GM10847 (cell line): ENCODE data around the gene EFEMP2.

ENCODE experiments used
- POLR2A ChIP-seq: IDR thresholded peaks from 2 replicates; pipeline ENCODE4 v1.6.1; 2011; ENCODE audit not compliant: insufficient read length; ENCODE audit errors: extremely low read depth

EFEMP2 gene

GRCh38 chr11:65892661-65893317, 20.2 kb upstream of the EFEMP2 start:
- no peak for TF ChIP-seq POLR2A

GRCh38 chr11:65891219-65892136, 18.9 kb upstream of the EFEMP2 start:
- no peak for TF ChIP-seq POLR2A

GRCh38 chr11:65890324-65891218, 18.0 kb upstream of the EFEMP2 start, which contains the start of gene CCDC85B:
CCDC85B (plus strand) TSS chr11:65890673; CDS start chr11:65890784, 111 bp downstream.
- TF ChIP-seq POLR2A = peak; percentile 99

DNA sequence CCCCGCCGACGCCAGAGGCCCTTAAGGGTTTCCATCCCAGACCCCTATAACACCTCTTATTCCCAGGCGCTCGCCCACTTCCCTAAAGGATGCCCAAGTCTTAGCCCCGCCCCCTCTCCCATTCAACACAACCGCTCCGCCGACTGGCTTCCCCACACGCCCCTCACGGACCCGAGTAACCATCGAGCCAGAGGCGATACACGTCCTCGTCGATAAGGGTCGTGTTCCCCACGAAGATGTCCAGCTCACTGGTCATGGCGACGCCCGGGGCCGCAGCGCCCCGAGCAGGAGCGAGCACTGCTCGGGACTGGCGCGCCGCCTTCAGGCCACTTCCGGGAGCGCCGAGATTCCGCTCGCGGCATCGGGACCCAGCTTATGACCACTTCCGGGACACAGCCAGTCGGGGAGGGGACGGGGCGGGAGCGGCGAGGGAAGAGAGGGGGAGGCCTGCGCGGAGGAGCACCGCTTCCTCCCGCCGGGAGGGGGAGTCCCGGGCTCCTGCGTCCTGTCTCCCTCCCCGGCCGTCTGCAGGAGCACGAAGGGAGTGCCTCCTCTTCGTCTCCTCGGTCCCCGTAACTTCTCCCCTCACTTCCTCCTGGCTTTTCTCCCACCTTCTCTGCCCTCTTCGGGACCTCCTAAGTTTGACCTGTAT, 15.7 kb upstream of the EFEMP2 start, which contains the start of gene FIBP:
FIBP (minus strand) TSS at position 309 of the 652 bp plus-strand sequence; CDS start at position 256, 53 bp downstream.
- peak; percentile 90 for TF ChIP-seq POLR2A

DNA sequence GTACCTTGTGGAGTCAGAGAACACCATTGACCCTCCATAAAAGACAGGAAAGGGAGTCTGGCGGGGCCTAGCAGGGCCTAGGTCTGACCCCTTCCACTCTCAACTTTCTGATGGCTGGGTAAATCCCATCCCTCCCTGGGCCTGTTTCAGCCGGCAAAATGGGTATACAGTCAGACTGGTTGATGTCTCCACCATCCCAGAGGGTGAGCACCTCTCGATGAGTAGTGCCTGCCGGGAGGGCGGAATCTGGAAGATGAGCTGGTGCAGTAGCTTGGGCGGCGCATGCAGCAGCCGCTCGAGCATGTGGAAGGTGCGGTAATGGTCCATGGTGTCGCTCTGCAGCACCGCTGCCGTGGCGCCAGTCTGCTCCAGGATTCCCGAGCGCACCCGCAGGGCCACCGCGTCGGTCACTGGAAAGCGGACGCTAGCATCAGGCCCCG, 15.1 kb upstream of the EFEMP2 start:
- TF ChIP-seq POLR2A = no peak

- no peak for TF ChIP-seq POLR2A
These were observed 14.5 kb upstream of the EFEMP2 start for GRCh38 chr11:65886826-65887722.

DNA sequence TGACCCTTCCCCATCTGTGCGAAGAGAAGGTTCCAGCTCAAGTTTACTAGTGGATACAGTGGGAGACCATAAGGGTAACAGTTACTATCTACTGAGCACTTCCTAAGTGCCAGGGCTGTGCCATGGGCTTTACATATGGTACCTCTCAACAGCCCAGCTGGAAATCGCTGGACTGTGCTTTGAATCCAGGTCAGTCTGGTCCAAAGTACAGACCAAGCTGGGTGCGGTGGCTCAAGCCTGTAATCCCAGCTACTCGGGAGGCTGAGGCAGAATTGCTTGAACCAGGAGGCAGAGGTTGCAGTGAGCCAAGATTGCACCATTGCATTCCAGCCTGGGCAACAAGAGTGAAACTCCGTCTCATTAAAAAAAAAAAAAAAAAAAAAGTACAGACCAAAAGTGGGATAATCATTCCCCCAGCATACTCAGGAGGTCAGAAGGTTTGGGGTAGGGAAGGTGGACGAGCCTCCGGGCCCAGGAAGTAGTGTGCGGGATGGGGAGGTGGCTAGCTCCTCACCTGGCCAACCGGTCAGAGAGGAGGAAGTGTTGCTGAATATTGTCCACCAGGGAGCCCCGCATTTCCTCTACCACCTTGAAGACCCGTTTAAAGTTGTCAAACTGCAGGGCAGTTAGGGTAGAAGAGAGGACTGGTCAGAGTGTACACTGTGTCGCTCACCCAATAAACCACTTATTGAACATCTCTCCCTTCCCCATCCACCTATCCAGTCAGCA, 13.4 kb upstream of the EFEMP2 start:
- TF ChIP-seq POLR2A = no peak

DNA sequence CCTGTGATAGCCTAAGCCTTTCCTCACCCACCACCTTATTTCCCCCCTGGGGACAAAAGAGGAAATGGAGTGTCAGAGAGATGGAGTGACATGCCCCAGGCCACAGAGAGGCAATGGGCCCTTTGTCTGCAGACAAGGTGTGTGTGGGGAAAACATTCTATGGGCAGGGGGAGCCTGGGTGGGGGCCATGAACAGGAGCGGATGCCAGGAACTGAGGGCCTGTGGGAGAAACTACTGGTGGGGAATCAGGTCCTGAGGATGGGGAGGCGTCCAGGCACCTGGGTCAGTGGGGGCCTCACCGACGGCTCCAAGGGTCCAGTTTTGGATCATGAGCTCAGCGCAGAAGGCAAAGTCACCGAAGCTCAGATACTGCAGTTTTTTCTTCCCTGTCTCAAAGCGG, 12.6 kb upstream of the EFEMP2 start:
- TF ChIP-seq POLR2A = no peak

DNA sequence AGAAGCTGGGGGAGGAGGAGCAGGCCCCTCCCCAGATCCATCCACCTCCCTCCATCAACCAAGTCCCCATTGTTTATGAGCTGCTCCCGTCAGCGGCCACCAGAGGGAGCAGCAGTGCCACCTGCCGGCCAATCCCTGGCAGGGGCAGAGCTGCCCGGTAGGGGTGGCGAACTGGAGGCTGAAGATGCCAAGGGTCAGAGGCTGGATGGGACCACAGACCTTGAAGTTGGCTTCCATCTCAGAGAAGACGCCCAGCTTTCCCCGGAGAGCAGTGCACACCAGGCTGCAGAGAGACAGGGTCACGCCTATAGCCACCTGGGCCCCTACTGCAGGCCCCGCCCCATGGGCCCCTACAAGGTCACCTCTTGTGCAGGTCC, 12.1 kb upstream of the EFEMP2 start:
- TF ChIP-seq POLR2A = no peak

- TF ChIP-seq POLR2A = no peak
These were observed 11.5 kb upstream of the EFEMP2 start for GRCh38 chr11:65883786-65884715.

DNA sequence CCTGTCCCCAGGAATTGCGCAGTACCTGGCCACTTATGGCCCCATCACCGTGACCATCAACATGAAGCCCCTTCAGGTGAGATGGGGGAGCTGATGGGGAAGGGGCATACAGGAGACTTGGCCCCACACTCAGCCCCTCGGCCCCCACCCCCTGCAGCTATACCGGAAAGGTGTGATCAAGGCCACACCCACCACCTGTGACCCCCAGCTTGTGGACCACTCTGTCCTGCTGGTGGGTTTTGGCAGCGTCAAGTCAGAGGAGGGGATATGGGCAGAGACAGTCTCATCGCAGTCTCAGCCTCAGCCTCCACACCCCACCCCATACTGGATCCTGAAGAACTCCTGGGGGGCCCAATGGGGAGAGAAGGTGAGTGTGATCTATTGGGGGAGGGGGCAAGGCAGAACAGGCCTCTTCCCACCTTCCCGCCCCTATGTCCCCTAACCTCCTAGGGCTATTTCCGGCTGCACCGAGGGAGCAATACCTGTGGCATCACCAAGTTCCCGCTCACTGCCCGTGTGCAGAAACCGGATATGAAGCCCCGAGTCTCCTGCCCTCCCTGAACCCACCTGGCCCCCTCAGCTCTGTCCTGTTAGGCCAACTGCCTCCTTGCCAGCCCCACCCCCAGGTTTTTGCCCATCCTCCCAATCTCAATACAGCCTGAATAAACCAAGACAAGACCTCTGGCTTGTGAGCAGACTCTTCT, 10.6 kb upstream of the EFEMP2 start:
- no peak for TF ChIP-seq POLR2A
